CD8-positive, alpha-beta memory T cell (primary cell): ENCODE results near the gene CEACAM3. TPM values are rescaled to one million over a fixed set of nuclear protein-coding genes. Genes with fewer than 3 reads are reported as not detected.
"Not testable (repeated sequence)": the region's sequence is repeated elsewhere in the genome, so short reads cannot be mapped to it uniquely, and the experiment has no call there.

Source experiments
- CTCF ChIA-PET: fragments of 350-600 bp; sonication (Branson Sonifier 250); formaldehyde crosslinking; loops from one replicate; lab custom pipeline; 2021; ENCODE audit warnings: antibody characterized with exemption; lab: Charles Lee
- POLR2A ChIA-PET: fragments of 350-600 bp; sonication (Branson Sonifier 250); formaldehyde crosslinking; loops from one replicate; lab custom pipeline; 2021; ENCODE audit warnings: antibody characterized with exemption; lab: Charles Lee
- DNase-seq, 5 donors: peaks; one replicate each; pipeline versions ENCODE4 v3.0.0 to v3.0.0-alpha.2; 2020 to 2022; ENCODE audit warnings: mixed read lengths in 1 of 5
- H3K27ac ChIP-seq: one replicate; pipeline ENCODE4 v1.7.0; 2013; ENCODE audit warnings: low read depth, mild to moderate bottlenecking, low read length, moderate library complexity
- H3K27me3 ChIP-seq: 2 replicates; pipeline ENCODE4 v1.7.0; 2013; ENCODE audit warnings: low read length, mild to moderate bottlenecking; ENCODE audit not compliant: insufficient read depth, poor library complexity, severe bottlenecking
- H3K36me3 ChIP-seq: 2 replicates; pipeline ENCODE4 v1.7.0; 2013; ENCODE audit warnings: mild to moderate bottlenecking, low read length, moderate library complexity; ENCODE audit not compliant: insufficient read depth
- H3K4me1 ChIP-seq: 2 replicates; pipeline ENCODE4 v1.7.0; 2013; ENCODE audit warnings: mild to moderate bottlenecking, low read length, moderate library complexity; ENCODE audit not compliant: insufficient read depth
- H3K4me3 ChIP-seq: 2 replicates; pipeline ENCODE4 v1.7.0; 2013; ENCODE audit warnings: mild to moderate bottlenecking, low read length
- H3K9me3 ChIP-seq: 2 replicates; pipeline ENCODE4 v1.7.0; 2013; ENCODE audit warnings: mild to moderate bottlenecking, low read length
- H3K27ac Mint-ChIP-seq, 8 donors: one replicate each; pipeline ENCODE4 v1.8.0; 2020 to 2021; ENCODE audit warnings: mixed read lengths in 8 of 8, mild to moderate bottlenecking in 6 of 8, inconsistent platforms in 3 of 8, moderate library complexity in 3 of 8
- H3K27me3 Mint-ChIP-seq, 2 donors: one replicate each; pipeline ENCODE4 v1.8.0; 2020 to 2021; ENCODE audit warnings: mixed read lengths in 2 of 2, mild to moderate bottlenecking in 1 of 2, moderate library complexity in 1 of 2
- H3K36me3 Mint-ChIP-seq, 3 donors: one replicate each; pipeline ENCODE4 v1.8.0; 2020 to 2021; ENCODE audit warnings: mixed read lengths in 3 of 3, inconsistent platforms in 1 of 3, mild to moderate bottlenecking in 1 of 3
- H3K4me1 Mint-ChIP-seq, 3 donors: one replicate each; pipeline ENCODE4 v1.8.0; 2020 to 2021; ENCODE audit warnings: mixed read lengths in 3 of 3, inconsistent platforms in 1 of 3, mild to moderate bottlenecking in 1 of 3
- H3K4me3 Mint-ChIP-seq, 7 donors: one replicate each; pipeline ENCODE4 v1.8.0; 2020 to 2021; ENCODE audit warnings: mixed read lengths in 7 of 7, mild to moderate bottlenecking in 6 of 7, moderate library complexity in 4 of 7, inconsistent platforms in 2 of 7
- H3K9me3 Mint-ChIP-seq, 5 donors: one replicate each; pipeline ENCODE4 v1.8.0; 2020 to 2022; ENCODE audit warnings: mixed read lengths in 5 of 5, mild to moderate bottlenecking in 3 of 5, moderate library complexity in 2 of 5, inconsistent platforms in 1 of 5
- polyA plus RNA-seq: library from polyadenylated mRNA; unstranded; fragments of 300-500 nt; fragmentation: Illumina TruSeq; gene quantifications from one replicate; pipeline ENCODE4 v1.2.3, GENCODE V29; 2021
- total RNA-seq, 2 experiments: library from RNA; stranded (reverse); gene quantifications; one replicate each; pipeline ENCODE4 v1.2.3, GENCODE V29; 2021

Gene CEACAM3
- total and polyA plus RNA-seq, 3 experiments from 2014 or later, result not detected

- Histone ChIP-seq H3K27ac (no peak overlapping the region), H3K36me3 (no peaks in the 10 kb centered on the region), H3K9me3 (no peaks in the 10 kb centered on the region), H3K4me1 (peaks cover 11% of the 10 kb centered on the region), H3K27me3 (peaks cover 8% of the 10 kb centered on the region), H3K4me3 (no peak overlapping the region)
- Mint-ChIP-seq H3K27me3 (peaks cover 33 to 62% of the 10 kb centered on the region in 2 donors), H3K4me1 (peaks cover 14 to 17% (median 17%) of the 10 kb centered on the region in 3 donors), H3K27ac (no peak overlapping the region), H3K36me3 (no peaks in the 10 kb centered on the region), H3K9me3 (no peaks in the 10 kb centered on the region), H3K4me3 (peak overlapping the region in 1 of 7 donors; percentile 39)
- no peak for DNase-seq
- ChIA-PET POLR2A (no interaction called here), CTCF (interaction anchor here (0.6 to 4.5 kb wide), 9 partner anchors 8 to 675 kb away, joined by 3 to 66 read pairs (median 4); partner anchors contain the start of gene CEACAM6)
Measured at GRCh38 chr19:41784312-41784711, 12.1 kb upstream of the CEACAM3 start.

DNA sequence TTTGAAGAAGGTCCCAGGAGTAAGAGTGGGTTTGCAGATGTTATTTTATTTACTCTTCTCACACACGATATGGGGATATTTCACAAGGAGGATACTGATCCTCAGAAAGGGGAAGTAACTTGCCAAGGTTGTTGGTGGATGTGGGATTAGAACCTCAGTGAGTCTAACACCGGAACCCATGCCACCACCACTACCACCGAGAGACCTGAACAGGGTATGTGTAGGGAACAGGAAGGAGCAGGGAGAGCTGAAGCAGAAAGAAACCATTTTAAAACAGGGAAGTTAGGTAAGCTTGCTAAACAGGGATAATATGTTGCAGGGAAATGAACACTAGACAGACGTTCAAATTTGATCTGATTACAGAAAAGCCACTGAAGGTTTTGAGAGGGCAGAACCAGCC is 11.6 kb upstream of the CEACAM3 start:
- Histone ChIP-seq H3K27me3 (peaks cover 8% of the 10 kb centered on the region), H3K27ac (no peak overlapping the region), H3K36me3 (no peaks in the 10 kb centered on the region), H3K9me3 (no peaks in the 10 kb centered on the region), H3K4me1 (peaks cover 11% of the 10 kb centered on the region), H3K4me3 (no peak overlapping the region)
- no peaks in the 10 kb centered on the region for H3K9me3 Mint-ChIP-seq
- H3K27ac Mint-ChIP-seq, result peak overlapping the region in 1 of 8 donors; percentile 18
- H3K4me1 Mint-ChIP-seq, result peaks cover 14 to 17% (median 17%) of the 10 kb centered on the region in 3 donors
- ChIA-PET POLR2A (no interaction called here), CTCF (interaction anchor here (0.6 to 4.5 kb wide), 11 partner anchors 8 to 143 kb away, joined by 3 to 66 read pairs (median 4); partner anchors contain the start of gene CEACAM6)
- H3K27me3 Mint-ChIP-seq, result peaks cover 31 to 59% of the 10 kb centered on the region in 2 donors
- H3K36me3 Mint-ChIP-seq, result no peaks in the 10 kb centered on the region
- DNase-seq, result peak in 1 of 5 donors; percentile 16
- H3K4me3 Mint-ChIP-seq, result peak overlapping the region in 5 of 7 donors; percentile 3 to 53 (median 39)

GRCh38 chr19:41785653-41786052 is 10.7 kb upstream of the CEACAM3 start:
- H3K9me3 ChIP-seq, result no peaks in the 10 kb centered on the region
- H3K4me1 ChIP-seq, result peaks cover 11% of the 10 kb centered on the region
- no peaks in the 10 kb centered on the region for H3K36me3 Mint-ChIP-seq
- H3K27me3 ChIP-seq, result peaks cover 8% of the 10 kb centered on the region
- H3K27me3 Mint-ChIP-seq, result peaks cover 31 to 53% of the 10 kb centered on the region in 2 donors
- no peaks in the 10 kb centered on the region for H3K9me3 Mint-ChIP-seq
- ChIA-PET POLR2A (interaction anchor here (0.7 kb wide), 1 partner anchor 32 kb away, joined by 3 read pairs; no protein-coding TSS in a partner anchor), CTCF (interaction anchor here (0.7 to 4.5 kb wide), 7 partner anchors 9 to 144 kb away, joined by 3 to 66 read pairs (median 4); partner anchors contain the start of gene CEACAM6)
- no peak overlapping the region for H3K27ac ChIP-seq
- H3K36me3 ChIP-seq, result no peaks in the 10 kb centered on the region
- H3K4me1 Mint-ChIP-seq, result peaks cover 14 to 17% (median 17%) of the 10 kb centered on the region in 3 donors
- peak; percentile 46 to 77 (median 65) for DNase-seq
- peak overlapping the region in 2 of 8 donors; percentile 8 to 40 for H3K27ac Mint-ChIP-seq
- no peak overlapping the region for H3K4me3 ChIP-seq
- H3K4me3 Mint-ChIP-seq, result peak overlapping the region in 5 of 7 donors; percentile 4 to 53 (median 52)

- Histone ChIP-seq H3K4me3 (no peak overlapping the region), H3K9me3 (no peaks in the 10 kb centered on the region), H3K4me1 (peaks cover 11% of the 10 kb centered on the region), H3K27me3 (peaks cover 8% of the 10 kb centered on the region), H3K36me3 (no peaks in the 10 kb centered on the region), H3K27ac (no peak overlapping the region)
- Mint-ChIP-seq H3K27me3 (peaks cover 34 to 54% of the 10 kb centered on the region in 2 donors), H3K9me3 (no peaks in the 10 kb centered on the region), H3K4me1 (peaks cover 14 to 17% (median 17%) of the 10 kb centered on the region in 3 donors), H3K4me3 (no peak overlapping the region), H3K36me3 (no peaks in the 10 kb centered on the region), H3K27ac (no peak overlapping the region)
- POLR2A ChIA-PET, result no interaction called here
- no peak for DNase-seq
- CTCF ChIA-PET, result interaction anchor here (0.6 to 4.5 kb wide), 2 partner anchors 33 to 1055 kb away, joined by 3 to 66 read pairs; partner anchors contain the start of gene CEACAM6
Measured at GRCh38 chr19:41787055-41787454, 9.3 kb upstream of the CEACAM3 start.

GRCh38 chr19:41788518-41788917 is 7.9 kb upstream of the CEACAM3 start:
- H3K27ac Mint-ChIP-seq, DNase-seq, H3K9me3 Mint-ChIP-seq, H3K36me3 Mint-ChIP-seq, H3K36me3 ChIP-seq, H3K27ac ChIP-seq, H3K9me3 ChIP-seq, CTCF ChIA-PET, H3K4me3 Mint-ChIP-seq, POLR2A ChIA-PET, H3K4me3 ChIP-seq: not testable (repeated sequence)
- peaks cover 33 to 59% of the 10 kb centered on the region in 2 donors for H3K27me3 Mint-ChIP-seq
- Histone ChIP-seq H3K4me1 (peaks cover 11% of the 10 kb centered on the region), H3K27me3 (peaks cover 12% of the 10 kb centered on the region)
- H3K4me1 Mint-ChIP-seq, result peaks cover 14 to 17% (median 17%) of the 10 kb centered on the region in 3 donors

DNA sequence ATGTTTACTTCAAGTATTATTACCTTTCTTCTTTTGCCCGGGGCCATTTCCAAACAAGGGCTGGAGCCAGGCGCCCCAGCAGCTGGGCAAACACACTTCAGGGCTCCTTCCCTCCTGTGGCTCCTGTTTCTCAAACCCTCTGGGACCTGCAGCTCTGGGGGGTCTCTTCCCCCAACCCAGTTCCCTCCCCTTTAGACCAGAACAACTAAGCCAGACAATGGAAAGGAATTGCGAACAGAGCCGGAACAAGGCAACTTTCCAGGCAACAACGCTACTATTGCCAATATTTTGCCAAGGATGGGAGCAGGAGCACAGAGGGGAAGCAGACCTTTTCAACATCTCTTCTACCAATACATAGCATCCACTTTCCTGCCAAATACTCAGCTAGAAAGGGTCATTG is 7.3 kb upstream of the CEACAM3 start:
- not testable (repeated sequence) for H3K27ac Mint-ChIP-seq
- POLR2A ChIA-PET, result interaction anchor here (0.8 kb wide), 1 partner anchor 91 kb away, joined by 3 read pairs; no protein-coding TSS in a partner anchor

DNA sequence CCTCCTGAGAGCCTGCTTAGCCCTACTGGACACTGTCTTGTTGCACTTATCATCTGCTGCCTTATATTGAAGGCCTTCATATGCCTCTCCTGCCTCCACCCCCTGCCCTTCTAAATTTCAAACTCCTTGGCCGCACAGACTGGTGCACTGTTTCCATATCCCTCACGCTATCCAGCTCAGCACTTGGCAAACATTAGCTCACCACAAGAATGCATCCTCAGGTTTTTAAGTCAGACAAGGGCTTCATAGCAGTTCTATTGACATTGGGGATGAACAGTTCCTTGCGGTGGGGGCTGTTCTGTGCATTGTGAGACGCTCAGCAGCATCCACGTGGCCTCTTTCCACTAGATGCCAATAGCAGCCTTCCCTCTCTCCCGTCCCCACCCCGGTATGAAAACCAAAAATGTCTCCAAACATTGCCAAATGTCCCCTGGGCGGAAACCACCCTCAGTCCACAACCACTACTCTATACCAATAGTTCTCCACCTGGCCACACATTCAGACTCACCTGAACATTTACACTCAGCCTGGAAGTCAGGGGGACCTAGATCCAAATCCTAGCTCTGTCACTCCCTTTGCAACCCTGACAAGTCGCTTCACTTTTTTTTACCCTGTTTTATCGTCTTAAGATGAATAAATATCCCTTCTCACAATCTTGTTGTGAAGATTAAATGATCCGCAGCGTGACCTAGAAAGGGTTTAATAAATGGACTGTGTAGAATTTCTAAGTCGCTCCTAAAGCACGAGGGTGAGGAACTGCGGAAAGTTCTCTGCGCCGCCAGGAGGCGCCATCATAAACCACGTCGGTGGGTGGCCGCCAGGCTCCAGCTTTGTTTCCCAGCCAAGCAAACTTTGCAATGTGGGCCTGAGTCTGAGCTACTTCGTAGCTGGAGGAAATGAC is 3.6 kb upstream of the CEACAM3 start:
- Histone ChIP-seq H3K27me3 (peaks cover 4% of the 10 kb centered on the region), H3K27ac (no peak overlapping the region), H3K4me3 (no peak overlapping the region), H3K36me3 (no peaks in the 10 kb centered on the region), H3K4me1 (no peaks in the 10 kb centered on the region), H3K9me3 (no peaks in the 10 kb centered on the region)
- Mint-ChIP-seq H3K27me3 (peaks cover 20 to 47% of the 10 kb centered on the region in 2 donors), H3K4me3 (no peak overlapping the region), H3K9me3 (no peaks in the 10 kb centered on the region), H3K27ac (peak overlapping the region in 1 of 8 donors; percentile 89), H3K4me1 (peaks cover 0 to 3% (median 0%) of the 10 kb centered on the region in 3 donors), H3K36me3 (no peaks in the 10 kb centered on the region)
- peak; percentile 10 to 60 (median 17) for DNase-seq
- POLR2A ChIA-PET, result interaction anchor here (0.7 kb wide), 1 partner anchor 154 kb away, joined by 3 read pairs; no protein-coding TSS in a partner anchor
- CTCF ChIA-PET, result interaction anchor here (0.7 to 2.8 kb wide), 8 partner anchors 8 to 58 kb away, joined by 3 to 20 read pairs (median 4); no protein-coding TSS in a partner anchor

More for the DNA sequence above, 7.3 kb upstream of the CEACAM3 start:
- not testable (repeated sequence) for H3K27ac ChIP-seq, H3K4me3 ChIP-seq, H3K9me3 ChIP-seq, DNase-seq, H3K36me3 ChIP-seq, H3K9me3 Mint-ChIP-seq, H3K36me3 Mint-ChIP-seq, H3K4me3 Mint-ChIP-seq
- H3K4me1 ChIP-seq, result peaks cover 11% of the 10 kb centered on the region
- Mint-ChIP-seq H3K27me3 (peaks cover 33 to 56% of the 10 kb centered on the region in 2 donors), H3K4me1 (peaks cover 14 to 17% (median 17%) of the 10 kb centered on the region in 3 donors)
- CTCF ChIA-PET, result interaction anchor here (2.0 kb wide), 1 partner anchor 36 kb away, joined by 7 read pairs; no protein-coding TSS in a partner anchor
- peaks cover 12% of the 10 kb centered on the region for H3K27me3 ChIP-seq
